H1 (cell line): ENCODE measurements around the gene PER2. TPM values are rescaled to one million over a fixed set of nuclear protein-coding genes. Genes with fewer than 3 reads are reported as not detected.

Experiments used
- MAFK ChIP-seq: IDR thresholded peaks from 2 replicates; pipeline ENCODE4 v1.6.1; 2012; ENCODE audit warnings: low read depth, mild to moderate bottlenecking, improper control_type of control experiment, low read length
- NANOG ChIP-seq: IDR thresholded peaks from 2 replicates; pipeline ENCODE4 v1.6.1; 2011; ENCODE audit warnings: low read length, low read depth, mild to moderate bottlenecking, inconsistent platforms; ENCODE audit not compliant: insufficient read depth, poor library complexity, severe bottlenecking
- polyA plus RNA-seq, 7 experiments: library from polyadenylated mRNA; depleted of rRNA in 3 of 7; stranded (reverse) in 5 of 7; unstranded in 2 of 7; fragments of >200 nt in 5 of 7; fragments of 200-250 nt in 2 of 7; gene quantifications; 1 replicate in 5 of 7; 2 replicates in 1 of 7; 4 replicates in 1 of 7; pipeline versions ENCODE4 v1.2.1 to v1.2.3, GENCODE V29; 2011 to 2013; ENCODE audit warnings: missing spikeins in 2 of 7, mixed read lengths in 2 of 7
- total RNA-seq: library from RNA; stranded (reverse); fragmentation: NEBNext Ultra II Directional; extraction: Animal tissue kit (Norgen Biotek cat#: 25700); gene quantifications from 2 replicates; pipeline ENCODE4 v1.2.1, GENCODE V29; 2021

The PER2 gene
- total and polyA plus RNA-seq, 2 of the 8 experiments (the other 6 are each of a cell fraction or from before 2014, with no cell fraction given), result 0.91 to 5.5 TPM

- no peak for TF ChIP-seq NANOG
- TF ChIP-seq MAFK, result no peak
Observed at GRCh38 chr2:238296638-238297457, 8.4 kb upstream of the PER2 start (continued).
